Bronchial epithelial cell (primary cell): ENCODE results near the gene MCM7. TPM values are rescaled to one million over a fixed set of nuclear protein-coding genes. Genes with fewer than 3 reads are reported as not detected.
A peak's percentile ranks its signal among the peaks of the same experiment; 100 is the strongest.

Experiments
- DNase-seq: peaks from one replicate; pipeline ENCODE4 v3.0.0-alpha.2; 2010; ENCODE audit warnings: low read depth
- FAIRE-seq: peaks from 2 replicates; lab custom pipeline; 2011; peaks lifted over from hg19 to GRCh38; lab: Jason Lieb, UNC
- H3K27me3 ChIP-seq: 2 replicates; pipeline ENCODE4 v1.5.1; 2011; ENCODE audit warnings: low read length; ENCODE audit not compliant: control insufficient read depth, insufficient read depth
- H3K36me3 ChIP-seq: 2 replicates; pipeline ENCODE4 v1.5.1; 2011; ENCODE audit warnings: low read length; ENCODE audit not compliant: control insufficient read depth, insufficient read depth
- H3K4me3 ChIP-seq: 2 replicates; pipeline ENCODE4 v1.5.1; 2011; ENCODE audit warnings: mild to moderate bottlenecking, low read depth, low read length, control low read depth
- total RNA-seq: library from RNA; depleted of rRNA; stranded (reverse); fragments of >200 nt; gene quantifications from 2 replicates; pipeline ENCODE4 v1.2.1, GENCODE V29; 2014
- TF ChIP-seq, protein P1 (sequence below): IDR thresholded peaks from 2 replicates; pipeline ENCODE4 v1.5.1; 2011; ENCODE audit warnings: mild to moderate bottlenecking, moderate library complexity, low read length, control low read depth, inconsistent platforms; ENCODE audit not compliant: insufficient read depth, severe bottlenecking

Gene MCM7
- total RNA-seq, 1 donor from 2014 or later: 46.1 TPM

DNA sequence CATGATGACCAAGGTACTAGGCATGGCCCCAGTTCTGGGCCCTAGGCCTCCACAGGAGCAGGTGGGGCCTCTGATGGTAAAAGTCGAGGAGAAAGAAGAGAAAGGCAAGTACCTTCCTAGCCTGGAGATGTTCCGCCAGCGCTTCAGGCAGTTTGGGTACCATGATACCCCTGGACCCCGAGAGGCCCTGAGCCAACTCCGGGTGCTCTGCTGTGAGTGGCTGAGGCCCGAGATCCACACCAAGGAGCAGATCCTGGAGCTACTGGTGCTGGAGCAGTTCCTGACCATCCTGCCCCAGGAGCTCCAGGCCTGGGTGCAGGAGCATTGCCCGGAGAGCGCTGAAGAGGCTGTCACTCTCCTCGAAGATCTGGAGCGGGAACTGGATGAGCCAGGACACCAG lies 44.2 kb downstream of the MCM7 start:
- FAIRE-seq (no peak), DNase-seq (no peak)
- no peak overlapping the region for H3K4me3 ChIP-seq
- TF ChIP-seq, protein P1, sequence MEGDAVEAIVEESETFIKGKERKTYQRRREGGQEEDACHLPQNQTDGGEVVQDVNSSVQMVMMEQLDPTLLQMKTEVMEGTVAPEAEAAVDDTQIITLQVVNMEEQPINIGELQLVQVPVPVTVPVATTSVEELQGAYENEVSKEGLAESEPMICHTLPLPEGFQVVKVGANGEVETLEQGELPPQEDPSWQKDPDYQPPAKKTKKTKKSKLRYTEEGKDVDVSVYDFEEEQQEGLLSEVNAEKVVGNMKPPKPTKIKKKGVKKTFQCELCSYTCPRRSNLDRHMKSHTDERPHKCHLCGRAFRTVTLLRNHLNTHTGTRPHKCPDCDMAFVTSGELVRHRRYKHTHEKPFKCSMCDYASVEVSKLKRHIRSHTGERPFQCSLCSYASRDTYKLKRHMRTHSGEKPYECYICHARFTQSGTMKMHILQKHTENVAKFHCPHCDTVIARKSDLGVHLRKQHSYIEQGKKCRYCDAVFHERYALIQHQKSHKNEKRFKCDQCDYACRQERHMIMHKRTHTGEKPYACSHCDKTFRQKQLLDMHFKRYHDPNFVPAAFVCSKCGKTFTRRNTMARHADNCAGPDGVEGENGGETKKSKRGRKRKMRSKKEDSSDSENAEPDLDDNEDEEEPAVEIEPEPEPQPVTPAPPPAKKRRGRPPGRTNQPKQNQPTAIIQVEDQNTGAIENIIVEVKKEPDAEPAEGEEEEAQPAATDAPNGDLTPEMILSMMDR: no peak
- H3K36me3 ChIP-seq: peaks cover 12% of the 10 kb centered on the region
- no peaks in the 10 kb centered on the region for H3K27me3 ChIP-seq

DNA sequence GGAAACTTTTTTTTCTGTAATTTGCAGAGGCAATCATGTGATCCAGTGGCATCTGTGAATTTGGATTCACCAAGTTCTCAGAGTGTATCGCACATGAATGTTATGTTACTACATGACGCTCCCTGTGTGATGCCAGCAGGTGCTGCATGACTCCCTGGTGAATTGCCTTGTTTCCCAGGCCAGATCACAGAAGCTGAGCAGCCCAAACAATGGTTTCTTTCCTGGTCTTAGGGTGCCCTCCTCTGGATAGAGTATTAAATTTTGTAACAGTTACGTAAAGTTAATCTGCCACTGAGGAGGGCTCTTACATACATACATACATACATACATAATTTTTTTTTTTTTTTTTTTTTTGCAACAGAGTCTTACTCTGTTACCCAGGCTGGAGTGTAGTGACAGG lies 48.0 kb downstream of the MCM7 start:
- FAIRE-seq (no peak), DNase-seq (peak; percentile 80)
- Histone ChIP-seq H3K27me3 (no peaks in the 10 kb centered on the region), H3K36me3 (peaks cover 9% of the 10 kb centered on the region), H3K4me3 (no peak overlapping the region)
- TF ChIP-seq, protein P1: peak; percentile 31

DNA sequence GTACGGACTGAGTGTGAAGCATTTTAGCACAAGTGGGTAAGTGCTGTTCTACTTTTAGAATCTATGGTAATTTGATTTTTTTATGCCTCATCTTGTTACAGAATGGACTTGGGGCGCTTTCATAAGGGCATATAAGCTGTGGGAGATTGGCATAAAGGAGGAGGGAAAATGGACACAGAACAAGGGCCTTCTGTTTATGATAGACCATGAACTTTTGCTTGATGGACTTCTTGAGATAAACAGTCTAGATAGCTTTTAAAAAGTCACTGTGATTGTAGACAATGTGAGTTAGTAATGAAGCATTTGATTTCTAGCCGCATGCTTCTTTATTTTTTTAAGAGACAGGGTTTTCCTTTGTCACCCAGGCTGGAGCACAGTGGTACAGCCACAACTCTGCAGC lies 49.6 kb downstream of the MCM7 start:
- peaks cover 2% of the 10 kb centered on the region for H3K36me3 ChIP-seq
- H3K4me3 ChIP-seq: no peak overlapping the region
- TF ChIP-seq, protein P1: no peak
- no peaks in the 10 kb centered on the region for H3K27me3 ChIP-seq
- FAIRE-seq: no peak
- no peak for DNase-seq

DNA sequence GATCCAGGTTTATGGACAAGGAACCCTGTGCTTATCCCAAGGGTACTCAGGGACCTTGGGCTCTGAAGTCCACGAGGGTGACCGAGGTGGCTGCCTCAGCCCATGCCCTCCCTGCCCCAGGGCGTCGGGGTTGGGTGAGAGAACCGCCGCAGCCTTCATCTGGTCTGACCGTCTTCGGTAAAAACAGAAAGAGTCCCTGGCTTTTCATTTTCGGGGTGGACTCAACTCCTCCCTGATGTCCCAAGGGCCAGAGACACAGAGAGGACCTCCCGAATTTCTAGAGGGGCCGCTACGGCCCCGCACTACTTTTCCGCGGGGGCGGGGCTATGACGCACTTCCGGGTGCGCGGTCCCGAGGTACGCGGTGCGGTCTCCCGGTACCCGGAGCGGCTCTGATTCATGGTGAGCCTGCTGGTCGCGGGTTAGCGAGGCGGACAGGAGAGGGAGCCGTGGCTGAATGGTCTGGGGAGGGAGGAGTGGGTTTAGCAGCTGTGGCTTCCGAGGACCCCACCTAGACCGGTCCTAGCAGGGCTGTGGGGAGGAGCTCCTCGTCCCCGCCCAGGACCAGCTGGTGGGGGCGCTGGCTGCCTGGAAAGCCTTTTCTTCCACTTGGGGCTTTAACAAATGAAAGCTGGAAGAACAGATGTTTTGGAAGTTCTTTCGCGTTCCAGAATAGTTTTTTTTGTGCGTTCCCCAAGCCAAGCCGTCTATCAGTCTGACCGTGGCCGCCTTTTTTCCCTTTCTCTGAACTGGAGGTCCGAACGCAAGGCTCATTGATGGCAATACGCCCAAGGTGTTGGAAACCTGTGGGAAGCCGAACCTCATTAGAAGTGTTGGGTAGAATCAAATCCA lies 51.5 kb downstream of the MCM7 start, which contains the start of gene ZSCAN21:
ZSCAN21 (plus strand) TSS at position 334 of the 851 bp plus-strand sequence. CDS start 7,233 bp downstream, outside the sequence.
- Histone ChIP-seq H3K4me3 (peak within 1 kb of the TSS; percentile 67), H3K27me3 (no peaks in the 10 kb centered on the region), H3K36me3 (peaks cover 2% of the 10 kb centered on the region)
- TF ChIP-seq, protein P1: peak; percentile 28
- FAIRE-seq: no peak
- DNase-seq: peak; percentile 72

DNA sequence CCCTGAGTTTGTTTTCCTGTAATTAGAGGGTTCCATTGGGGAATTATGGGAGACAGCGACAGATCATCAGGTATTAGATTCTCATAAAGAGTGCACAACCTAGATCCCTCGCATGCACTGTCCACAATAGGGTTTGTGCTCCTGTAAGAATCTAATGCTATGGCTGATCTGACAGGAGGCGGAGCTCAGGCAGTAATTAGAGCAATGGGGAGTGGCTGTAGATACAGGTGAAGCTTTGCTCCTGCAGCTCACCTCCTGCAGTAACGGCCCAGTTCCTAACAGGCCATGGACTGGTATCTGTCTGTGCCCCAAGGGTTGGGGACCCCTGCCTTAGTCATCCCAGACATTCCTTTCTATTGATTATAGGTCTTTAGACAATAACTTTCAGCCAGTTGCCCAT lies 52.5 kb downstream of the MCM7 start:
- H3K36me3 ChIP-seq: peaks cover 2% of the 10 kb centered on the region
- FAIRE-seq (no peak), DNase-seq (peak; percentile 4)

More for the DNA sequence above, 52.5 kb downstream of the MCM7 start:
- TF ChIP-seq, protein P1: no peak
- no peak overlapping the region for H3K4me3 ChIP-seq
- no peaks in the 10 kb centered on the region for H3K27me3 ChIP-seq
